ENCODE results near the gene WDR88. TPM values are rescaled to one million over a fixed set of nuclear protein-coding genes. Genes with fewer than 3 reads are reported as not detected.
"Not testable (repeated sequence)": the region's sequence is repeated elsewhere in the genome, so short reads cannot be mapped to it uniquely, and the experiment has no call there.

Gene WDR88
- total and polyA plus RNA-seq, 2 experiments from 2014 or later = not detected

- H3K27me3 Mint-ChIP-seq (ENCODE audit: insufficient read depth, low read depth, poor library complexity) = peaks cover 6% of the 10 kb centered on the region
- no peak overlapping the region for H3K27ac ChIP-seq (ENCODE audit: low read depth)
- H3K4me3 ChIP-seq = no peak overlapping the region
- H4K20me1 ChIP-seq (replicated peaks; ENCODE audit: insufficient read depth) = no peaks in the 10 kb centered on the region
- no peak for TF ChIP-seq POLR2AphosphoS5 (IDR thresholded peaks at IDR 0.05; ENCODE audit: low read depth)
- TF ChIP-seq JUNB (IDR thresholded peaks at IDR 0.05; ENCODE audit: unreplicated experiment) = no peak
- TF ChIP-seq EZH2 (IDR thresholded peaks at IDR 0.05; ENCODE audit: low read depth, unreplicated experiment) = no peak
- TF ChIP-seq ZNF114 (CRISPR knock-in tag; IDR thresholded peaks at IDR 0.05) = no peak
- TF ChIP-seq, protein P1, sequence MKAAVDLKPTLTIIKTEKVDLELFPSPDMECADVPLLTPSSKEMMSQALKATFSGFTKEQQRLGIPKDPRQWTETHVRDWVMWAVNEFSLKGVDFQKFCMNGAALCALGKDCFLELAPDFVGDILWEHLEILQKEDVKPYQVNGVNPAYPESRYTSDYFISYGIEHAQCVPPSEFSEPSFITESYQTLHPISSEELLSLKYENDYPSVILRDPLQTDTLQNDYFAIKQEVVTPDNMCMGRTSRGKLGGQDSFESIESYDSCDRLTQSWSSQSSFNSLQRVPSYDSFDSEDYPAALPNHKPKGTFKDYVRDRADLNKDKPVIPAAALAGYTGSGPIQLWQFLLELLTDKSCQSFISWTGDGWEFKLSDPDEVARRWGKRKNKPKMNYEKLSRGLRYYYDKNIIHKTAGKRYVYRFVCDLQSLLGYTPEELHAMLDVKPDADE (IDR thresholded peaks at IDR 0.05) = no peak
- no peak for TF ChIP-seq ZNF462 (CRISPR knock-in tag; IDR thresholded peaks at IDR 0.05)
- TF ChIP-seq, protein P2, sequence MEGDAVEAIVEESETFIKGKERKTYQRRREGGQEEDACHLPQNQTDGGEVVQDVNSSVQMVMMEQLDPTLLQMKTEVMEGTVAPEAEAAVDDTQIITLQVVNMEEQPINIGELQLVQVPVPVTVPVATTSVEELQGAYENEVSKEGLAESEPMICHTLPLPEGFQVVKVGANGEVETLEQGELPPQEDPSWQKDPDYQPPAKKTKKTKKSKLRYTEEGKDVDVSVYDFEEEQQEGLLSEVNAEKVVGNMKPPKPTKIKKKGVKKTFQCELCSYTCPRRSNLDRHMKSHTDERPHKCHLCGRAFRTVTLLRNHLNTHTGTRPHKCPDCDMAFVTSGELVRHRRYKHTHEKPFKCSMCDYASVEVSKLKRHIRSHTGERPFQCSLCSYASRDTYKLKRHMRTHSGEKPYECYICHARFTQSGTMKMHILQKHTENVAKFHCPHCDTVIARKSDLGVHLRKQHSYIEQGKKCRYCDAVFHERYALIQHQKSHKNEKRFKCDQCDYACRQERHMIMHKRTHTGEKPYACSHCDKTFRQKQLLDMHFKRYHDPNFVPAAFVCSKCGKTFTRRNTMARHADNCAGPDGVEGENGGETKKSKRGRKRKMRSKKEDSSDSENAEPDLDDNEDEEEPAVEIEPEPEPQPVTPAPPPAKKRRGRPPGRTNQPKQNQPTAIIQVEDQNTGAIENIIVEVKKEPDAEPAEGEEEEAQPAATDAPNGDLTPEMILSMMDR (conservative IDR thresholded peaks at IDR 0.05; ENCODE audit: low read depth in 2 of 2) = peak; percentile 80 to 84
- TF ChIP-seq REST (IDR thresholded peaks at IDR 0.05; ENCODE audit: unreplicated experiment) = no peak
- no peak overlapping the region for H3K4me2 ChIP-seq
- H3K4me3 Mint-ChIP-seq = no peak overlapping the region
- no peaks in the 10 kb centered on the region for H3K4me1 ChIP-seq (ENCODE audit: insufficient read depth)
- H3K36me3 Mint-ChIP-seq (ENCODE audit: low read depth) = peaks cover 39% of the 10 kb centered on the region
- ATAC-seq (peak; percentile 90), DNase-seq (ENCODE audit: low spot score) (peak; percentile 82)
- H3K4me1 Mint-ChIP-seq = no peaks in the 10 kb centered on the region
- no peaks in the 10 kb centered on the region for H3K27me3 ChIP-seq (ENCODE audit: insufficient read depth)
- H3K9me3 Mint-ChIP-seq = no peaks in the 10 kb centered on the region; the same call in 2 of the 3 replicates
- H3K27ac Mint-ChIP-seq = no peak overlapping the region
- no peak overlapping the region for H2AFZ ChIP-seq
- no peaks in the 10 kb centered on the region for H3K79me2 ChIP-seq (replicated peaks; ENCODE audit: insufficient read depth)
- no peaks in the 10 kb centered on the region for H3K9me2 ChIP-seq (ENCODE audit: insufficient read depth)
- no peaks in the 10 kb centered on the region; the same call in 1 of the 2 replicates for H3F3A ChIP-seq (replicated peaks; ENCODE audit: low read depth)
- H3K36me3 ChIP-seq (ENCODE audit: insufficient read depth) = peaks cover 3% of the 10 kb centered on the region; the same call in 1 of the 2 replicates
These were observed 6.0 kb upstream of the WDR88 start for GRCh38 chr19:33125929-33126388.

- not testable (repeated sequence) for H3F3A ChIP-seq (replicated peaks; ENCODE audit: low read depth); H3K9me2 ChIP-seq (ENCODE audit: insufficient read depth); H3K9me3 Mint-ChIP-seq; H3K4me3 Mint-ChIP-seq; H3K27me3 ChIP-seq (ENCODE audit: insufficient read depth); H3K27ac Mint-ChIP-seq; H3K4me1 ChIP-seq (ENCODE audit: insufficient read depth); H3K27me3 Mint-ChIP-seq (ENCODE audit: insufficient read depth, low read depth, poor library complexity); H3K4me2 ChIP-seq; H3K79me2 ChIP-seq (replicated peaks; ENCODE audit: insufficient read depth); H2AFZ ChIP-seq; H4K20me1 ChIP-seq (replicated peaks; ENCODE audit: insufficient read depth); ATAC-seq; H3K27ac ChIP-seq (ENCODE audit: low read depth); H3K4me3 ChIP-seq; H3K36me3 ChIP-seq (ENCODE audit: insufficient read depth); H3K4me1 Mint-ChIP-seq; DNase-seq (ENCODE audit: low spot score)
- H3K36me3 Mint-ChIP-seq (ENCODE audit: low read depth) = peaks cover 36% of the 10 kb centered on the region
These were observed 5.2 kb upstream of the WDR88 start for GRCh38 chr19:33126712-33127111.
